Measurements from ENCODE around the gene CPSF6.
"Not testable (repeated sequence)": the region's sequence is repeated elsewhere in the genome, so short reads cannot be mapped to it uniquely, and the experiment has no call there.

Gene CPSF6

DNA sequence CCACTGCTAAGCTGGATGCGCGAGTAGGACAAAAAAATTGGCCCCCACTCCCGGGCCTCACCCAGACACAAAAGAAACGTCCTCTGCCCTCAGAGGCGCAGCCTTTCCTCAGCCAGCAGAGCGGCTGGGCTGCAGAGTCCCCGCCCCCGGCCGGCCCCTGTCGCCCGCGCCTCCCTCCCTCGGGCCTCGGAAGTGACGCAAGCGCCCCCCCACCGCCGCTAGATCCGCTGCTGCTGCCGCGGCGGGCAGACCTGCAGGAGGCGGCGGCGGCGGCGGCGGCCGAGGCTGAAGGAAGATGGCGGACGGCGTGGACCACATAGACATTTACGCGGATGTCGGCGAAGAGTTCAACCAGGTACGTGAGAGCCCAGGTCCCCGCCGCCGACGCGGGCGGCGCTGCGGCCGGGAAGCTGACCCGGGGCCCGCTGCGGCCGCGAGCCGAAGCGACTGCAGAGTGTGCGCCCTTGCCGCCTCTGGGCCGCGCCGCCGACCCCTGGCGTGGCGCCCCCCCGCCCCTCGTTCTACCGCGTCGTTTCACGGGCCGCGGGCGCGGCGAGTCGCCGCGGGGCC lies at the start of gene CPSF6:
Gene CPSF6, plus strand, starts transcription at position 218 of the 570 bp plus-strand sequence. Its CDS starts 78 bp downstream, at position 296.
- in situ Hi-C loops (cut with HindIII; ENCODE audit: low sequenced_read_pairs): no loop called here

GRCh38 chr12:69196302-69197288 lies 42.8 kb upstream of the CPSF6 start:
- in situ Hi-C loops (cut with HindIII; ENCODE audit: low sequenced_read_pairs): no loop called here

GRCh38 chr12:69199976-69200375 lies 39.4 kb upstream of the CPSF6 start:
- in situ Hi-C loops (cut with HindIII; ENCODE audit: low sequenced_read_pairs): not testable (repeated sequence)

GRCh38 chr12:69204191-69204590 lies 35.2 kb upstream of the CPSF6 start:
- in situ Hi-C loops (cut with HindIII; ENCODE audit: low sequenced_read_pairs): no loop called here

- in situ Hi-C loops (cut with HindIII; ENCODE audit: low sequenced_read_pairs): no loop called here
Measured at GRCh38 chr12:69210661-69211060, 28.7 kb upstream of the CPSF6 start.

DNA sequence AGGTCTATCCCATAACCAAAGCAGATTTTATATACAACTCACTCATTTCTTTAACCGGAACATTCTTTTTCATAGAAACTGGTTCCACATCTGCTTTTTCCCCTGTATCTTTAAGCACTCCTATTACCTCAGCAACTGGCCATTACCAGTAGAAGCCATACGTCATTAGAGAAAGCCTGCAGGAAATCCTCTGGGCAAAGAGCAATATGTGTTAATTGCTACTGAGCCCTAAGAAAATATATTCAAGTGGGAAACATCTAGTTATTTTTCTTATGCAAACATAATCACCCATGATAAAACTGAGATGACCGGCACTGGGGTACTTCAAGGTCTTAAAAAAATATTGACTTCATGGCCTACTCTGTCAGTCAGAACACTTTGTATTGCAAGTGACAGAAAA lies 28.2 kb upstream of the CPSF6 start:
- in situ Hi-C loops (cut with HindIII; ENCODE audit: low sequenced_read_pairs): no loop called here

GRCh38 chr12:69214169-69214568 lies 25.2 kb upstream of the CPSF6 start:
- in situ Hi-C loops (cut with HindIII; ENCODE audit: low sequenced_read_pairs): no loop called here

GRCh38 chr12:69225251-69225910 lies 14.0 kb upstream of the CPSF6 start:
- in situ Hi-C loops (cut with HindIII; ENCODE audit: low sequenced_read_pairs): no loop called here

- in situ Hi-C loops (cut with HindIII; ENCODE audit: low sequenced_read_pairs): no loop called here
Measured at GRCh38 chr12:69231479-69231878, 7.9 kb upstream of the CPSF6 start.

- in situ Hi-C loops (cut with HindIII; ENCODE audit: low sequenced_read_pairs): no loop called here
Measured at GRCh38 chr12:69238589-69239351, 599 bp upstream of the CPSF6 start.

- in situ Hi-C loops (cut with HindIII; ENCODE audit: low sequenced_read_pairs): no loop called here
Measured at GRCh38 chr12:69239922-69240630, 707 bp downstream of the CPSF6 start.

GRCh38 chr12:69240631-69240995 lies 1.2 kb downstream of the CPSF6 start:
- in situ Hi-C loops (cut with HindIII; ENCODE audit: low sequenced_read_pairs): no loop called here

DNA sequence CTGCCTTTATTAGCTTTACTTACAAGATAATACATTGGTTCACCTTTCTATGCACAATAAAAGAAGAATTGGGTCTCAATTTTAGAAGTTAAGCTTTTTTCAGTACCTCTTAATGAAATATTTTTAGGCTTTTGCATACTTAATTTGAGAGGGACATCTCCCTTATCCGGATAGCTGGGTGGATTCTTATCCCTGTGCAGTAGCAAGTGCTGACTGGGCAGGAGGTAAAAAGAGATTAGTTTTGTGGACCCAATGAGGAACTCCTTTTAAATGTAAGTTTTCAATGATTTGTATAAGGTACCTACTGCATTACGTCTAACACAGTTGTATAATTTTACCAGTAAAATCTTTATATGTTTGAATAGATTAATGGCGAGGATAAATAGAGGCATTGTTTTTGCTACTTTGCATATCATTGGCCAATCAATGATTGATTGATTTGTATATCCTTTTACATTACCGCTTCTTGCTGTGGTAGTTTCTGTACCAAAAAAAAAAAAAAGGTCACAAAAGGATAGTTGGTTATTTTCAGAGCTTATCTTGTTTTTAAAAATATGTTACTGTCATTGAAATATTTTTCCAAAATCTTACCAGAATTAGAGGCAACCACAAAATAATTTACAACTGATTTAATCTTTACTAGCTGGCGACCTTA lies 2.2 kb downstream of the CPSF6 start:
- in situ Hi-C loops (cut with HindIII; ENCODE audit: low sequenced_read_pairs): no loop called here

DNA sequence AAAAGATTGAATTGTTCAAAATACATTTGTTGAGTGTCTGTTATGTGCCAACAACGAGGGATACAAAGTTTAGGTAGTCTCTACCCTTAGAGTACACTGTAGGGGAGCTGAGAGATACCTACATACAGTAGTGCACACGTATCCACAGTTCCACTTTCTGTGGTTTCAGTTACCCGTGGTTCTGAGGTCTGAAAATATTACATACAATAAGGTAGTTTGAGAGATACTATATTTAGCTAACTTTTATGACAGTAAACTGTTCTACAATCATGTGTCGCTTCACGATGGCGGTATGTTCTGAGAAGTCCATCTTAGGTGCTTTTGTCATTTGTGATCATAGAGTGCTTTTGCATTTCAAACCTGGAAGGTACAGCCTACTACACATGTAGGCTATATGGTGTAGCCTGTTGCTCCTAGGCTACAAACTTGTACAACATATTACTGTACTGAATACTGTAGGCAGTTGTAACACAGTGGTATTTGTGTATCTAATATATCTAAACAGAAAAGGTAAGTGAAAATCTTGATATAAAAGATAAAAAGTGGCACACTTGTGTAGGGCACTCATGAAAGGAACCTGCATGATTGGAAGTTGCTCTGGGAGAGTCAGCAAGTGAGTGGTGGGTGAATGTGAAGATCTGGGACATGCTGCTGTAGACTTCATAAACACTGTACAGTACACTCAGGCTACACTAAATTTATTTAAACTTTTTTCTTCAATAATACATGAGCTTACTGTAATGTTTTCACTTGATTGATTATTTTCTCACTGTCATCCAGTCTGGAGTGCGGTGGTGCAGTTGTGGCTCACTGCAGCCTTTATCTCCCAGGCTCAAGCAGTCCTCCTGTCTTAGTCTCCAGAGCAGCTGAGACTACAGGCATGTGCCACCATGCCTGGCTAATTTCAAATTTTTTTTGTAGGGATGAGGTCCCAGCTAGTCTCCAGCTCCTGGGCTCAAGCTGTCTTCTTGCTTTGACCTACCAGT lies 4.0 kb downstream of the CPSF6 start:
- in situ Hi-C loops (cut with HindIII; ENCODE audit: low sequenced_read_pairs): no loop called here

DNA sequence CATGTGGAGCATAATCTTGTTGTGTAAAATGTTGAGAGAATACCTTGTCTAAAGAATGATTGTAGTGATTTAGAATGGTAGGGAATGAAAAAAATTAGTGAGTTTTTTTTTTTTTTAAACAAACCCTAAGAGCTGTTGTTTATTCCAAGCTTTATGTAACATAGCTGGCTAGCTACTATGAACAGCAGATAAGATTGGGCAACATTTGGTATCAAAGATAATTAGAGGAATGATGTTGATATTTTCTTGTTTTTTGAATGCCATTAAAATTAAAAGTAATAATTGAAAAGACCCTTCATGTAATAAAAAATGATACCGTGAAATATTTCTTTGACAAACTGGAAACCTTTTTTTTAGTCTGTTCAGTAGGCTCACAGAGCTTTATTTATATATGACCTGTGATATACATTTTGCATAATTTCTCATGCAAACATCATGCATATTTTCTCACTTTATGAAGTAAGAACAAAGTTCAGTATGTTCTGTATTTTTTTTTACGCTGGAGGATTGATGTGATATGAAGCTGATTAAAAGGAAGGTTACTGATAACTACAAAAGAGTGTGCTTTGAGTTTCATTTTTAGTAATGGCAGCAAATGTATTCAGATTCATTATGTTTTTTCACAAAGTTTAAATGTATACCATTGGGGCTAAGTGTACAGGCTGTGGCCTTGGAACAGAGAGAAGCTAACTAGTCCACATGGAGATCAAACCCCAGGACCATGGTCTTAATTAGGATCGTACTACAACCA lies 8.1 kb downstream of the CPSF6 start:
- in situ Hi-C loops (cut with HindIII; ENCODE audit: low sequenced_read_pairs): no loop called here

GRCh38 chr12:69252033-69252432 lies 12.7 kb downstream of the CPSF6 start:
- in situ Hi-C loops (cut with HindIII; ENCODE audit: low sequenced_read_pairs): no loop called here

DNA sequence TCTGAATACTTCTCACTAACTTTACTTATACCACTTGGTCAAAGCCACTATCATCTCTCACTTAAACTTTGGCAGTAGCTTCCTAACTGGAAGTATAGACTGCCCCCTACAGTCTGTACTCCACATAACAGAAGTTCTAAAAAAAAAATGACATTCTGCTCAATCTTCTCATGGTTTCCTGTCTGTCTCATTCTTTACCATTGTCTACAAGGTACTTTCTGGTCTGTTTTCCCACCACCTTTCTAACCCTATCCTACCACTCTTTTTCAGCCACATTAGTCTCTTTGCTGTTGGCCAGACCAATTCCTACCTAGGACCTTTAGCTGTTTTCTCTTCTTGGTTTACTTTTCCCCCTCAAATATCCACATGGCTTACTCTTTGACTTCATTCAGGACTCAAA lies 14.7 kb downstream of the CPSF6 start:
- in situ Hi-C loops (cut with HindIII; ENCODE audit: low sequenced_read_pairs): no loop called here

- in situ Hi-C loops (cut with HindIII; ENCODE audit: low sequenced_read_pairs): no loop called here
Measured at GRCh38 chr12:69254862-69255261, 15.5 kb downstream of the CPSF6 start.
